Vagina (tissue), 2 donors: ENCODE results near the gene RPL27A.

ENCODE experiments used
- POLR2A ChIP-seq, 2 donors: fragments of 450-650 bp; IDR thresholded peaks; one replicate each; pipeline ENCODE4 v1.6.1; 2017; ENCODE audit warnings: antibody characterized with exemption in 2 of 2, mild to moderate bottlenecking in 2 of 2, moderate library complexity in 2 of 2
- POLR2AphosphoS5 ChIP-seq, 2 donors: sonication (generic); formaldehyde crosslinking; IDR thresholded peaks; one replicate each; pipeline ENCODE4 v1.9.0; 2017; ENCODE audit warnings: antibody characterized with exemption in 2 of 2, mild to moderate bottlenecking in 2 of 2, low read depth in 1 of 2; ENCODE audit not compliant: insufficient read depth in 1 of 2
- TF ChIP-seq, protein P1 (sequence below), 3 experiments: fragments of 450-650 bp in 2 of 3; fragments of 200-600 bp in 1 of 3; sonication (generic) in 1 of 3; IDR thresholded peaks; one replicate each; pipeline ENCODE4 v1.5.1; 2017 to 2019; ENCODE audit warnings: antibody characterized with exemption in 3 of 3, mild to moderate bottlenecking in 2 of 3, moderate library complexity in 2 of 3

DNA sequence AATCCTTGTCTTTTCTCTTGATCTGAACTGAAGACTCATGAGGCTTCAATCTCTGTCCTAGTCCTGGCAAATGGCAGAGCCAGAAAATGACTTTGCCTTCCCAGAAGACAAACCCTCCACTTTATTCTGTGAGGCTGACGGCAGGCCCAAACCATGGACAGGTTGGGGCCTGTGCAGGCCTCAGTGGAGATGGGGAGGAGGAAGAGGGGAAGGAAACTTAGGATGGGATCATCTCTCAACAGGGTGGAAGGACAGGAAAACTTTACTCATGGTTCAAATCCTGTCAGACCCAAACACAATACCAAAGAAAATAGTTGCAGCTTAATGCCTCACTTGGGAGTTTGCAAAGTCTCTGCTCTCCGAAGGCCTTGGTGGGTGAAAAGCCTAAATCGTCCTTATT lies 9.8 kb downstream of the RPL27A start:
- TF ChIP-seq, protein P1, sequence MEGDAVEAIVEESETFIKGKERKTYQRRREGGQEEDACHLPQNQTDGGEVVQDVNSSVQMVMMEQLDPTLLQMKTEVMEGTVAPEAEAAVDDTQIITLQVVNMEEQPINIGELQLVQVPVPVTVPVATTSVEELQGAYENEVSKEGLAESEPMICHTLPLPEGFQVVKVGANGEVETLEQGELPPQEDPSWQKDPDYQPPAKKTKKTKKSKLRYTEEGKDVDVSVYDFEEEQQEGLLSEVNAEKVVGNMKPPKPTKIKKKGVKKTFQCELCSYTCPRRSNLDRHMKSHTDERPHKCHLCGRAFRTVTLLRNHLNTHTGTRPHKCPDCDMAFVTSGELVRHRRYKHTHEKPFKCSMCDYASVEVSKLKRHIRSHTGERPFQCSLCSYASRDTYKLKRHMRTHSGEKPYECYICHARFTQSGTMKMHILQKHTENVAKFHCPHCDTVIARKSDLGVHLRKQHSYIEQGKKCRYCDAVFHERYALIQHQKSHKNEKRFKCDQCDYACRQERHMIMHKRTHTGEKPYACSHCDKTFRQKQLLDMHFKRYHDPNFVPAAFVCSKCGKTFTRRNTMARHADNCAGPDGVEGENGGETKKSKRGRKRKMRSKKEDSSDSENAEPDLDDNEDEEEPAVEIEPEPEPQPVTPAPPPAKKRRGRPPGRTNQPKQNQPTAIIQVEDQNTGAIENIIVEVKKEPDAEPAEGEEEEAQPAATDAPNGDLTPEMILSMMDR (IDR thresholded peaks at IDR 0.05), result no peak
- TF ChIP-seq POLR2AphosphoS5 (IDR thresholded peaks at IDR 0.05; ENCODE audit: insufficient read depth in 1 of 2, low read depth in 1 of 2) (no peak), POLR2A (IDR thresholded peaks at IDR 0.05) (no peak)
